ENCODE data around the gene ZDHHC14.
A peak's percentile ranks its signal among the peaks of the same experiment; 100 is the strongest.

ZDHHC14 gene

GRCh38 chr6:157552081-157552747 is 171.2 kb downstream of the ZDHHC14 start:
- TF ChIP-seq CTCF (conservative IDR thresholded peaks at IDR 0.05; ENCODE audit: low read depth, low read length), result no peak
- peak; percentile 68 for DNase-seq (ENCODE audit: low read depth)
- no peak overlapping the region for H3K4me3 ChIP-seq (ENCODE audit: low read length)

GRCh38 chr6:157552820-157553485 is 172.0 kb downstream of the ZDHHC14 start:
- no peak for TF ChIP-seq CTCF (conservative IDR thresholded peaks at IDR 0.05; ENCODE audit: low read depth, low read length)
- H3K4me3 ChIP-seq (ENCODE audit: low read length), result no peak overlapping the region
- no peak for DNase-seq (ENCODE audit: low read depth)

DNA sequence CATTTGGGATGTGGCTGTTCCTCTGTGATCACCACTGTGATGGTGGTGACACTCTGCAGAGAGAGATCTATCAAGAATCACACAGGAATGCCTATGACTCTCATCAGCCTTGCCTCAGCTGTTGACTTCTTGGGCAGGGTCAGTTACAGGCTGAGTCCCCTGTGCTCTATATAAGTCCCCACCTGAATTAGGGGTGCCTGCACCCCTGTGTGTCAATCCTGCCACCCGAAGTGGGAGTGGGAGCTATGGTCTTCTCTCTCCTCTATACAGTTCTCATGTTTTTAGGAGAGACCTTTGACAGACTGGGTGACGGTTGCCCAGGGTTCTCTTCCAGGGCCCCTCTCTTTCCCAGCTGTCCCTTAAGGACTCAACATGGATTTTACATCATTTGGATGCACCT is 173.8 kb downstream of the ZDHHC14 start:
- H3K4me3 ChIP-seq (ENCODE audit: low read length), result no peak overlapping the region
- TF ChIP-seq CTCF (conservative IDR thresholded peaks at IDR 0.05; ENCODE audit: low read depth, low read length), result no peak
- no peak for DNase-seq (ENCODE audit: low read depth)

GRCh38 chr6:157555455-157556143 is 174.6 kb downstream of the ZDHHC14 start:
- no peak overlapping the region for H3K4me3 ChIP-seq (ENCODE audit: low read length)
- DNase-seq (ENCODE audit: low read depth), result no peak
- peak; percentile 36 for TF ChIP-seq CTCF (conservative IDR thresholded peaks at IDR 0.05; ENCODE audit: low read depth, low read length)

DNA sequence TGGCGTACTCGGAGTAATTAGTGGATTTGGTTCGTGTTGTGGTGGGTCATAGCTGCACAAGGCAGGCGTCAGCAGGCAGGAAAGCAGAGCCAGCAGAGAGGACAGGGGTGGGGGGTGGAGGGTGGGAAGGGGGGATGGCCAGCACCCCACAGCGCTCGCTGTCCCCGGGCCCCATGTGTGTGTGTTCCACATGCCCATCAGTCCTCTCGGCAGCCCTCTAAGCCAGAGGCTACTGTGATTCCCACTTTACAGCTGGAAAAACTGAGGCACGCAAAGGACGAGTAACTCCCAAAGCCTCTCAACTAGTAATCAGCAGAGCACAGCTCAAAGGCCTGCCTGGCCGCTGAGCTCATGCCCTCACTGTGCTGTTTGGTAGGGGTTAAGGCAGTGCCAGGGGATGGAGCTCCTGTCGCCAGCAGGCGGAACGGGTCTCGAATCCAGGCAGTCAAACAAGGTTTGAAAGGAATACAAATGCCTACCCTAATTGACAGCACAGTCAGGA is 175.2 kb downstream of the ZDHHC14 start:
- DNase-seq (ENCODE audit: low read depth), result no peak
- no peak overlapping the region for H3K4me3 ChIP-seq (ENCODE audit: low read length)
- TF ChIP-seq CTCF (conservative IDR thresholded peaks at IDR 0.05; ENCODE audit: low read depth, low read length), result no peak

DNA sequence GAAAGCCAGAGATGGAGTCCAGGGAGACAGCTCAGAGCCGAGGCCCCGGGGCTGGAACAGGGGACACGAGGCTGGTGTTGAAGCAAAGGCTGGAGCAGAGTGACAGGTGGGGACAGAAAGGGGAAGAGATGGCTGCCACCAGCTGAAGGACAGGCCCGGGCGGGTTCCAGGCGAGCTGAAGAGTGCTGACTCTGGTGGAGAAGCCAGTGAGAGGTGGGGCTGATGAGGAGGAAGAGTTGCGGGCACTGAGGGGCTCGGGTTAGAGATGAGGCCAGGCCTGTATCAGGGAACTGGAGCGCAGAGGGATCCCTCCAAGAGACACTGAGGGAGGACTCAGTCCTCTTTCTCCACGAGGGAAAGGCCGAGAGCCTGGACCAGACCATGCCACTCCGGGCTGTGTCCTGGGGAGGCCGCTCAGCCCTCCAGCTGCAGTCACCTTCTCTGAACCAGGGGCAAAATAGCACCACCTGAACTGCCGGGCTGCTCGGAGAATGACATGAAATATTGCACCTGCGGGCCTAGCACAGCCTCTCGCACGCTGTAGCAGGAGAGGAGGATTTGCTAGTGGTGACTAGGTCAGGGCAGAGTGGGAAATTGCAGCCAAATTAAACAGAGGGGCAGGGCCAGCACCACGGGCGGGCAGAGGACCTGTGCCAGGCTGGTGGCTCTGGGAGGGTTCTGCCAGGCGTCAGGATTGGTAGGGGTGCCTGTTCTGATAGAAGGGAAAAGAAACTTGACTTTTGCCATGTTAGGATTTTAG is 175.9 kb downstream of the ZDHHC14 start:
- H3K4me3 ChIP-seq (ENCODE audit: low read length), result no peak overlapping the region
- no peak for DNase-seq (ENCODE audit: low read depth)
- TF ChIP-seq CTCF (conservative IDR thresholded peaks at IDR 0.05; ENCODE audit: low read depth, low read length), result no peak

All from retinal pigment epithelial cell (primary cell).